ENCODE results near the gene BTD.
"Not testable (repeated sequence)": the region's sequence is repeated elsewhere in the genome, so short reads cannot be mapped to it uniquely, and the experiment has no call there.

BTD gene

DNA sequence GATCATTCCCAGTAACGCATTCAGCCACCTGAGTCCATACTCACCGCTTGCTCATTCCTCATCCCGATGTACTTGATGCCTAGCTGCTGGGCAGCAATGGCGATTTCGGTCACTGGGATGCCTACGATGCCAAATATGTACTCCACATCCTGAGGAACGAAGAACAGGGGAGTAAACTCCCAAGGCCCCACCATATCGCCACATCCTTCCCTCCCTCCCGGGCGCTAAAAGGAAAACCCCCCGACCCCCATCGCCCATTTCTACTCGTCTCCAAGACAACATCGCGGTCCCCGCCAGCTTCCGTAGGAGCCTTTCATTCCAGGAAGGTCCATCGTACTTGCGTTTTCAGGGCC is 523 bp upstream of the BTD start:
- in situ Hi-C loops (cut with HindIII; ENCODE audit: low sequenced_read_pairs), result no loop called here
- DNase-seq (ENCODE audit: low read depth, low spot score), result no peak
- no peak for TF ChIP-seq CTCF (IDR thresholded peaks at IDR 0.05; ENCODE audit: low read depth, low read length)
- H3K4me3 ChIP-seq (ENCODE audit: low read depth, low read length), result peak overlapping the region; percentile 84

- in situ Hi-C loops (cut with HindIII; ENCODE audit: low sequenced_read_pairs), result no loop called here
- H3K4me3 ChIP-seq (ENCODE audit: low read depth, low read length), result peak overlapping the region; percentile 84
- no peak for DNase-seq (ENCODE audit: low read depth, low spot score)
- TF ChIP-seq CTCF (IDR thresholded peaks at IDR 0.05; ENCODE audit: low read depth, low read length), result no peak
Measured at GRCh38 chr3:15602146-15602536, 596 bp downstream of the BTD start.

DNA sequence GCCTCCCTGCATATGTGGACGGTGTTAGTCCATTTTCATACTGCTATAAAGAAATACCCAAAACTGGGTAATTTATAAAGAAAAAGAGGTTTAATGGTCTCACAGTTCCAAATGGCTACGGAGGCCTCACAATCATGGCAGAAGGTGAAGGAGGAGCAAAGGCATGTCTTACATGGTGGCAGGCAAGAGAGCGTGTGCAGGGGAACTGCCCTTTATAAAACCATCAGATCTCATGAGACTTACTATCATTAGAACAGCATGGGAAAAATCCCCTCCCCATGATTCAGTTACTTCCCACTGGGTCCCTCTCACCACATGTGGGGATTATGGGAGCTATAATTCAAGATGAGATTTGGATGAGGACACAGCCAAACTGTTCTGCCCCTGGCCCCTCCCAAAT is 1.3 kb downstream of the BTD start:
- DNase-seq (ENCODE audit: low read depth, low spot score); in situ Hi-C loops (cut with HindIII; ENCODE audit: low sequenced_read_pairs): not testable (repeated sequence)
- peak overlapping the region; percentile 84 for H3K4me3 ChIP-seq (ENCODE audit: low read depth, low read length)

GRCh38 chr3:15604584-15604983 is 3.0 kb downstream of the BTD start:
- in situ Hi-C loops (cut with HindIII; ENCODE audit: low sequenced_read_pairs); DNase-seq (ENCODE audit: low read depth, low spot score); H3K4me3 ChIP-seq (ENCODE audit: low read depth, low read length): not testable (repeated sequence)

DNA sequence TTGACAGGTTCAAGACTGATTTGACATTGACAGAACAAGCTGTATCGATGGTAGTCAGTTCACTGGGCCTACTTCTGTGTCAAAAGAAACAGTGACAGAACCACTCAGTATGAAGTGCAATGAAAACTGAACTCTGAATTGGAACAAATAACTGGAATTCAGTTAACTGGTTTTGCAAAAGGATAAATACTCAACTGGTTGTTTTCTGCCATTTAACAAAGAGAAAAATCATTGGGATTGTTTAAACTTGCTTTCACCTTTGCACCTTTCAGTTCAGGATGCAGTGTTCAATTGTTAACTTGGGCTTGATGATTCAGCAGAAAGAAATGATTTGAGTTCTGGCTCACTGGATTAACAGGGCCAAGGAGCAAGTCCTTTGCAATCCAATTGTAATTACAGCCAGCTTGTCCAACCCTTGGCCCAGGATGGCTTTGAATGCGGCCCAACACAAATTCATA is 4.9 kb downstream of the BTD start:
- in situ Hi-C loops (cut with HindIII; ENCODE audit: low sequenced_read_pairs), result no loop called here
- DNase-seq (ENCODE audit: low read depth, low spot score), result no peak
- TF ChIP-seq CTCF (IDR thresholded peaks at IDR 0.05; ENCODE audit: low read depth, low read length), result no peak
- no peak overlapping the region for H3K4me3 ChIP-seq (ENCODE audit: low read depth, low read length)

GRCh38 chr3:15610082-15610759 is 8.7 kb downstream of the BTD start:
- TF ChIP-seq CTCF (IDR thresholded peaks at IDR 0.05; ENCODE audit: low read depth, low read length), result no peak
- no peak overlapping the region for H3K4me3 ChIP-seq (ENCODE audit: low read depth, low read length)
- in situ Hi-C loops (cut with HindIII; ENCODE audit: low sequenced_read_pairs), result no loop called here
- DNase-seq (ENCODE audit: low read depth, low spot score), result peak; percentile 73

DNA sequence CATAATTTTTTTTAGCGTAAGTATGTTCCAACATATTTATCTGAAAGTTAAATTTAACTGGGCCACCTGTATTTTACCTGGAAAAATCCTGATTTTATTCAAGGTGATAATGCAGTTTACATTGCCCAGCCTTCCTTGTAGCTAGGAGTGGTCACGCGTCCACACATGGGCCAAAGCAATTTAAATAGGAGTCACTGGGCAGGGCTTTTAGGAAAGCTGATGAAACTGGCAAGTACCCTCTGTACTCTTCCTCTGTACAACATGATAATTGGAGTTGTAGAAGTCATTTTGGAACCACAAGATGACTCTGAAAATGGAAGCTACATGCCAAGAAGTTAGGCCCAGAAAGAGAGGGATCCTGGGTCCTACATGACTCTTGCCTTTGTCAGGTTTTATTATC is 9.5 kb downstream of the BTD start:
- in situ Hi-C loops (cut with HindIII; ENCODE audit: low sequenced_read_pairs), result no loop called here
- no peak for DNase-seq (ENCODE audit: low read depth, low spot score)
- TF ChIP-seq CTCF (IDR thresholded peaks at IDR 0.05; ENCODE audit: low read depth, low read length), result no peak
- H3K4me3 ChIP-seq (ENCODE audit: low read depth, low read length), result no peak overlapping the region

DNA sequence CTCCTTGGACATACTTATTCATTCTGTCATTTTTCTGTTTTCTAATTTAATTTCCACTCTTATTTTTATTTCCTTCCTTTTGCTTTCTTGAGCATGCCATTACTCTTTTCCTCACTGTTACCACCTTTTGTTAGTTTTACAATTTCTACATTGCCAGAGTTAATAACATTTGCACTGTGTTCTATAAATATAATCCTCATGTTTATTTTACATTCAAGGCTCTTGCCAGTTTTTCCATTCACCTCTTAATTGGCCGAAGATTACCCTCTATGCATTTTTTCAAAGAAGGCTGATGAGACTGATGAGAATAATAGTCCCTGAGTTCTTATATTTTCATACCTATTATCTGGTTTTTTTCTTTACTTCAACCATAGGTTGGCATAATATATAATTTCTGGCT is 10.5 kb downstream of the BTD start:
- H3K4me3 ChIP-seq (ENCODE audit: low read depth, low read length), result no peak overlapping the region
- in situ Hi-C loops (cut with HindIII; ENCODE audit: low sequenced_read_pairs), result no loop called here
- no peak for TF ChIP-seq CTCF (IDR thresholded peaks at IDR 0.05; ENCODE audit: low read depth, low read length)
- no peak for DNase-seq (ENCODE audit: low read depth, low spot score)
